ENCODE results near the gene FGD5.

The FGD5 gene

GRCh38 chr3:14857506-14857905, 38.7 kb downstream of the FGD5 start:
- no peak for DNase-seq

DNA sequence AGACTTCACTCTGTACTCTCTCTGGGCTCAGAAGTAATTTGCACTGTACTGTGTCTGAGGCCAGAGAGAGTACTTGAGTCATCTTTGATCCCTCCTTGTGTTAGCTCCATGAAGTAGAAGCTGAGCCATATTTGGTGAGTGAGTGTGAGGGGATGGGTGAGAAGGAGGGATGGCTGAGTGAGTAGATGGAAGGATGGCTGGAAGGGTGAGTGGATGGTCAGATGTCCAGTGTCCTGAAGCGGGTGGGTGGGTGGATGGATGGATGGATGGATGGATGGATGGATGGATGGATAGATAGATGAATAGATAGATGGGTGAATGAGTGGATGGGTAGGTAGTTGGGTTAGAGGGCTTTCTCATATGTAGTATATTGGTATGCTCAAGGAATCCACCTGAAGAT, 39.3 kb downstream of the FGD5 start:
- DNase-seq, result no peak

GRCh38 chr3:14859880-14860279, 41.1 kb downstream of the FGD5 start:
- no peak for DNase-seq

DNA sequence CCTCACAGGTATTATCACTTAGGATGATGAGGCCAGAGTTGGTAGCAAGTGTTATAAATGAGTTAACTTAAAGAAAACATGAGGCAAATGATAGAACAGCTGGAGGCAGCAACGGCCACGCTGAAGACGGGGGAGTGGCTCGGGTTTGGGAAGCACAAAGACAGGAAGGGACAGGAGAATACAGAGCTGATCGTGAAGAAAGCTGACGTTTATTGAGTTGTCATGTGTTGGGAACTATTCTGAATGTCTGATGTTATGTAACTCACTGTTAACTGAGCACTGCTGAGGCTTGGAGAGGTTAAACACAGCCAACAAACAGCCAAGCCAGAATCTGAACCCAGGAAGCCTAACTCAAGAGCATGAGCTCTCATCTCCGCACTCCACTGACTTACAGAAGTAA, 42.3 kb downstream of the FGD5 start:
- no peak for DNase-seq

- no peak for DNase-seq
These were observed 42.9 kb downstream of the FGD5 start for GRCh38 chr3:14861446-14862302.

- DNase-seq, result no peak
These were observed 43.5 kb downstream of the FGD5 start for GRCh38 chr3:14862303-14862660.

DNA sequence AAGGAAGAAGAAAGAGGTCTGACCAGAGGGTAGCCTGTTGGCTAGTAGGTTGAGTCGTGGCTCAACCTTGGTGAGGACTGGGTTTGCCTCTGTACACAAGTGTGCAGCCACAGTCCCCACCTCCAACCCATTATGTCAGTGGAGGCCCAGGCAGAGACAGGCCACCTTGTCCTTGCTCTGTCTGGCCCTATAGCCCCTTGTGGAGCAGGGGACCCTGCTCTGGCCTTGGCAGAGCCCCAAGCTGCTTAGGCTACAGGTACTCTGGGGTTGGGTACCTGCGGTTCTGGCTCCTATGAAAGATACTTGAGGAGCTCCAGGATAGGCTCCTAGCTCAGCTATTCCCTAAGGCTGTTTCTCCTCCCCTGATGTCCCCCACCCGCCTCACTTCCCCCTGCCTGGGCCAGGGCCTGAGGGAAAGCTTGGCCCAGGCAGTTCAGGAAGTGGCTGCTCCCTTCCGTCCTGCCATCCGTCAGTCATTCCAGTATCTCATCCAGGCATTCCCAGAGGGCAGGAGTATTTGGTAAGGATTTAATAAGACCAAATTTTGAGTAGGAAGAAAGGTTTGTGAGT, 44.0 kb downstream of the FGD5 start:
- no peak for DNase-seq

DNA sequence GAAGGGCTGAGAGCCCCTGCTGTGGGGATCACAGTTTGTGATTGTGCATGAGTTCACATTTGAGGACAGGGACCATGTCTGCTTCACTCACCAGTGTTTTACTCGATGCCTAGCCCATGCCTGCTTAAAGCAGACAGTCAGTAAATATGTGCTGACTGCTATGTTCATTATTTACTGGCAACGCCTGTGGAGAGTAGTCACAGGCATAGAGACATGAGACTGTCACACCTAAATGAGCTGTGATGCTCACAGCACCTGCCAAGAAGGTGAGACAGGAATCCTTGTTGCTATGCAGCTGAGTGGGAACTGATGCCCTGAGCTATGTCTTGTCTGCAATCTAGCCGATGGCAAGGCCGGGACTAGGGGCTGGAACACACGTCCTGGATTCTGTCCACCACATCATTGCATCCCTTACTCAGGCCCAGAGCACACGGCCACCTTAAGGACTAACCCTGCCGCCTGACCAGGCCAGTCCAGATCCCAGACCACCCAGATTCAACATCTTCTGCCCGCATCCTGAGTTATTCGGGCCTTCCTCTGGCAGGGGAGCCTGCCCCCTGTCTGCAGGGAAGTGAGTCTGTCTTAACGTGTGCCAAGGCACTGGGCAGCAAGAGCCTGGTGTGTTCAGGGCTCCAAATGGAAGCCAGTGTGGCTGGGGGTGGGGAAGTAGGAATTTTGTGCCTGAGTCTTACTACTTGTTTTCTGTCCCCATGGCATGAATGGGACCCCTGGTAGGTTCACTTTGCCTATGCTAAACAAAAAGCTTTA, 44.8 kb downstream of the FGD5 start:
- DNase-seq, result no peak

GRCh38 chr3:14864131-14864530, 45.4 kb downstream of the FGD5 start:
- no peak for DNase-seq

DNA sequence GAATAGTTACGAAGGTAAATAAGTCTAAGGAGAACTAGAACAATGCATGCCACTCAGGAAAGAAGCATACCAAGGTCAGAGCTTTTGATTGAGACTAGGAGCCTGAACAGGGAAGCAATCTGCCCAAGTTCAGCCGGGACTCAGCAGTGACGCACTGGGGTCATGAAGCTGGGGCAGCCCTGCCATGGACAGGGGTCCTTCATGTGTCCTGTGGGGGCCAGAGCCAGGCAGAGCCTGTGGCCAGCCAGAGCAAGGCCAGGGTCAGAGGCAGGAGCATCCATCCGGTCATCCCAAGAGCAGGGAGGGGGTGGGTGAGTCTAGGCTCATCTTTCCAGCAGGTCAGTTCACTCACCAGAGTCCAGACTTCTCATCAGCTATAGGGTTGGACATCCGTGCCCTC, 47.9 kb downstream of the FGD5 start:
- DNase-seq, result no peak

DNA sequence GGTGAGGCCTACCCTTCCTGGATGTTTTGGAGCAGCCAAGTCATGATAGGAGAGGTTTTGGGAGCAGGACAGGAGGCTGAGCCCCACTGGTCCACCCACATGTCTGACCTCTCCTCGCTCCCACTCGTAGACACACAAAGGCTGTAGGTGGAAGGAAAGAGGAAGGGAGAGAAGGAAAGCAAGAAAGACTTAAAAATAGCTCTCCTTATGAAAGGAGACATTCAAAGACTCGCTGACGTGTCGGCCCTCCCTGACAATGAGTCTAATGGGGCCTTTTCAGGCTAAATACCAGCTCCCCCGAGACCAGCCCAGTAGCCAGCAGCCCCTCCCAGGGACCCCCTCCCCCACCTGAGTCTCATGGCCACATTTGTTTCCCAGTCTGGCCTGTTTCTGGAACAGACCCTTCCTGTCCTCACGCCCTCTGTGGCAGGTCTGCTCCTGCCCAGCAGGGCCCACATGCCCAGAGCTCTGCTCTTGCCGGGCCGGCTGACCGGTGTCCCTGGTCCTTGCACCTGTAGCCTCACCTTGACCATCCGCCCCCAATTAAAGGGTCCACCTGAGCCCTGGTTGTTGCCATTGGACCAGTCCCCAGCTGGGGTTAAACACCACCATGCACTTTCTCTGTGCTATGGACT, 49.3 kb downstream of the FGD5 start:
- DNase-seq, result no peak

GRCh38 chr3:14869917-14870782, 51.4 kb downstream of the FGD5 start:
- DNase-seq, result no peak

- DNase-seq, result no peak
These were observed 52.0 kb downstream of the FGD5 start for GRCh38 chr3:14870783-14871060.

GRCh38 chr3:14871456-14872200, 52.9 kb downstream of the FGD5 start:
- DNase-seq, result no peak

DNA sequence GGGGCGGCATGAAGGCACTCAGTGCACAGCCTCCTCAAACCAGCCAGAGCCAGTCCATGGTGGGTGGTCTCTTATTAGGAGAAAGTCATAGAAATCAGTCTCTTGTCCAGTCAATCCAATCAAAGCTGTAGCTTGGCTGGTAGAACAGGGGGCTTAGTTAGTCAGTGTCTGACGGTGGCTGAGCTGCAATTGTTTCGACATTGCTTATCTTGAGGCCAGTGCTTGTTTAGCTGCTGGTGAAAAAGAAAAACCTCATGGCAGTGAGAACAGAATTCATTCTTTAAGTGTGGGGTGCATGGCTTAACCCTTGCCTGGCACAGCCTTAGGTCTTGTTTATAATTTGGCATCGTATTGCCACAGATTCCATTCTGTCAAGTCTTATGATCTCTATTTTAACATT, 53.9 kb downstream of the FGD5 start:
- DNase-seq, result no peak

GRCh38 chr3:14874784-14875183, 56.0 kb downstream of the FGD5 start:
- no peak for DNase-seq

GRCh38 chr3:14875411-14876175, 56.8 kb downstream of the FGD5 start:
- DNase-seq, result no peak

DNA sequence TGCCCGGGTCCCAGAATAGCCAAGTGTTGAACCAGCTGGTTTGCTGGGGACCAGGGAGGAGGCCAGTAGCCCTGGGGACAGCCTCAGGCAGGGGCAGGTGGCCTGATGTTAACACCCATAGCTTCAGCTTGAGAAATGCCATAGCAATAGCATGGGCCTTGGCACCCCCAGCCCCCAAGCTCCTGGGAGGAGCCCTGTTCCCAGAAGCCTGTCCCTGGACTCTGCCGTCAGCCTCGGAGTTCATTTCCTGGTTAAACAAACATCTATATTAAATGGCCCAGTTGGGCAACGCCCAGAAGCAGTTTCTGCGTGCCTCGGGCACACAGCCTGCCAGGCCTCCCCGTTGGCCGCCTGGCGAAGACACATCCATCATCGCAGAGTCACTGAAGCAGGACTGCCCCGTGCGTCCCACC, 58.2 kb downstream of the FGD5 start:
- no peak for DNase-seq

DNA sequence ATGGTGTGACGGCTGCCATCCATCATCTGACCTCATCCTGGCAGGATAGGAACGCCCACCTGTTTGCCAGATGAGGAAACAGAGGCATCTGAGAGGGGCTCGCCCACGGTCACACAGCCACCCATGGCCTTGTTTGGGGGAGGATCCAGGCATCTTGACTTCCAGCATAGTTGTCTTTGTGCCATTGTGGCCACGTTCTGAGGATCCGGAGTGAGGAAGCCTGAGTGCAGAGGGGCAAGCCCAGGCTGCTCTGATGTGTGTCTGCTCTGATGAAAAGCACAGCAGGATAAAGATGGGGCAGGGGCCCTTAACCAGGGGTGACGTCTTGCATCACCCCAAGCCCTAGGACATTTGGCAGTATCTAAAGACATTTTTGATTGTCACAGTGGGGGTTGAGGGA, 58.7 kb downstream of the FGD5 start:
- DNase-seq, result no peak

DNA sequence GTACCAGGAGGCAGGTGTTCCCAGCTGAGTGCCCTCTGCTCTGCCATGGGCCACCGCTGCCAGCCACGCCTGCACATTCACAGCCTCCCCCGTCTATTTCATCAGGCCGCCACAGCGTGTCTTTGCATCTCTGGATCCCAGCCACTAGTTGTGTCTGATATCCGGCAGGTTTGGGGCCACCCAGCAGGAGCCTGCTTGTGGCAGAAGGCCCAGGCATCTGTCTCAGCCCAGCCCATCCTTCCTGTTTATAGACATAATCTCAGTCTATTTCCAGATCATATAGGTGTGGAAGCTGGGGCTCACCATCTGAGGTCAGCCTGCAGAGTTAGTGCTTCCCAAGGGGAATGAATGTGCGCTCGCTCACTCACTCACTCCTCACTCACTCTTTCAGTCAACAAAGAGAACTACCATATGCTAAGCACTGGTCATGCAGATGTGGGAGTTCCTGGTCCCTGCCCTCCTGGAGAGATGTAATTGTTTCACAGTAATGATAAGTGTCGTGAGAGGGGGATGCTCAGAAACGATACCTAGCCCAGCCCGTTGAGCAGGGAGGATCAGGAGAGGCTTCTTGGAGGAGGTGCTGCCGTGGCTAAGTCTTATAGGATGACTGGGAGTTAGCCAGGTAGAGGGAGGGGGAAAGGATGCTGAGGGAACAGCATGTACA, 60.6 kb downstream of the FGD5 start:
- DNase-seq, result peak; percentile 4

All from CD4-positive, alpha-beta T cell treated with Interleukin-10 for 1 hour (primary cell).